ENCODE data around the gene WDFY4.

DNA sequence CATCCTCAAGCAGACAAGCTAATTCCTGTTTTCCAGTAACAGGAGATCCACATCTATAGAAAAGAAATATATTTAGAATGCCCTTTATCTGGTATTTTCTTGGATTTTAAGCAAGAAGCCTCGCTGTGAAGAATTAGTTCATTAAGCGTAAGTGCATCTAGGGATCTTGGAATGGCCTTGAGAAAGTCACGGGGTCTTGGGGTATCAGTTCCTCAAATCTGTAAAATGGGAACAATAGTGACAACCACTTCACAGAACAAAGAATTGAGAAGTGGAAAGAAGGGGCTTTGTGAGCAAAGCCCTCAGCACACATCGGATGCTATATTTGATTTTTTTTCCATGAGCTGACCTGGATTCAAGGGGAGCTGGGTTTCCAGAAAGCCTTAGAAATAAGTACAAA, 32.3 kb upstream of the WDFY4 start:
- TF ChIP-seq, protein P1, sequence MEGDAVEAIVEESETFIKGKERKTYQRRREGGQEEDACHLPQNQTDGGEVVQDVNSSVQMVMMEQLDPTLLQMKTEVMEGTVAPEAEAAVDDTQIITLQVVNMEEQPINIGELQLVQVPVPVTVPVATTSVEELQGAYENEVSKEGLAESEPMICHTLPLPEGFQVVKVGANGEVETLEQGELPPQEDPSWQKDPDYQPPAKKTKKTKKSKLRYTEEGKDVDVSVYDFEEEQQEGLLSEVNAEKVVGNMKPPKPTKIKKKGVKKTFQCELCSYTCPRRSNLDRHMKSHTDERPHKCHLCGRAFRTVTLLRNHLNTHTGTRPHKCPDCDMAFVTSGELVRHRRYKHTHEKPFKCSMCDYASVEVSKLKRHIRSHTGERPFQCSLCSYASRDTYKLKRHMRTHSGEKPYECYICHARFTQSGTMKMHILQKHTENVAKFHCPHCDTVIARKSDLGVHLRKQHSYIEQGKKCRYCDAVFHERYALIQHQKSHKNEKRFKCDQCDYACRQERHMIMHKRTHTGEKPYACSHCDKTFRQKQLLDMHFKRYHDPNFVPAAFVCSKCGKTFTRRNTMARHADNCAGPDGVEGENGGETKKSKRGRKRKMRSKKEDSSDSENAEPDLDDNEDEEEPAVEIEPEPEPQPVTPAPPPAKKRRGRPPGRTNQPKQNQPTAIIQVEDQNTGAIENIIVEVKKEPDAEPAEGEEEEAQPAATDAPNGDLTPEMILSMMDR (IDR thresholded peaks at IDR 0.05; ENCODE audit: insufficient read depth, low read length, poor library complexity, severe bottlenecking), result no peak
- TF ChIP-seq EZH2phosphoT487 (conservative IDR thresholded peaks at IDR 0.05; ENCODE audit: low read length), result no peak
